ENCODE results near the gene TMOD2. TPM values are rescaled to one million over a fixed set of nuclear protein-coding genes. Genes with fewer than 3 reads are reported as not detected.
A peak's percentile ranks its signal among the peaks of the same experiment; 100 is the strongest.
"Not testable (repeated sequence)": the region's sequence is repeated elsewhere in the genome, so short reads cannot be mapped to it uniquely, and the experiment has no call there.

TMOD2 gene
- total RNA-seq, 1 donor from 2014 or later: 13.7 TPM

- no peak for DNase-seq (ENCODE audit: low spot score)
These were observed 19.5 kb downstream of the TMOD2 start for GRCh38 chr15:51770902-51771301.

GRCh38 chr15:51771773-51772172 lies 20.4 kb downstream of the TMOD2 start:
- no peak for DNase-seq (ENCODE audit: low spot score)

- no peak for DNase-seq (ENCODE audit: low spot score)
These were observed 23.5 kb downstream of the TMOD2 start for GRCh38 chr15:51774916-51775315.

GRCh38 chr15:51775967-51776816 lies 24.8 kb downstream of the TMOD2 start:
- peak; percentile 70 for DNase-seq (ENCODE audit: low spot score)

- peak; percentile 90 for DNase-seq (ENCODE audit: low spot score)
These were observed 25.7 kb downstream of the TMOD2 start for GRCh38 chr15:51776952-51777569.

- no peak for DNase-seq (ENCODE audit: low spot score)
These were observed 29.2 kb downstream of the TMOD2 start for GRCh38 chr15:51780636-51781035.

- DNase-seq (ENCODE audit: low spot score): no peak
These were observed 30.1 kb downstream of the TMOD2 start for GRCh38 chr15:51781506-51781905.

GRCh38 chr15:51782357-51782896 lies 31.0 kb downstream of the TMOD2 start:
- DNase-seq (ENCODE audit: low spot score): no peak

- no peak for DNase-seq (ENCODE audit: low spot score)
These were observed 32.6 kb downstream of the TMOD2 start for GRCh38 chr15:51783967-51784366.

- not testable (repeated sequence) for DNase-seq (ENCODE audit: low spot score)
These were observed 35.7 kb downstream of the TMOD2 start for GRCh38 chr15:51787130-51787529.

GRCh38 chr15:51792474-51792873 lies 41.1 kb downstream of the TMOD2 start:
- DNase-seq (ENCODE audit: low spot score): not testable (repeated sequence)

- peak; percentile 31 for DNase-seq (ENCODE audit: low spot score)
These were observed 42.3 kb downstream of the TMOD2 start for GRCh38 chr15:51793521-51794305.

- no peak for DNase-seq (ENCODE audit: low spot score)
These were observed 45.5 kb downstream of the TMOD2 start for GRCh38 chr15:51796847-51797401.

- DNase-seq (ENCODE audit: low spot score): no peak
These were observed 46.9 kb downstream of the TMOD2 start for GRCh38 chr15:51798281-51798680.

- no peak for DNase-seq (ENCODE audit: low spot score)
These were observed 48.2 kb downstream of the TMOD2 start for GRCh38 chr15:51799282-51800252.

- DNase-seq (ENCODE audit: low spot score): no peak
These were observed 50.0 kb downstream of the TMOD2 start for GRCh38 chr15:51801391-51801835.

- peak; percentile 9 for DNase-seq (ENCODE audit: low spot score)
These were observed 51.2 kb downstream of the TMOD2 start for GRCh38 chr15:51802593-51802992.

- no peak for DNase-seq (ENCODE audit: low spot score)
These were observed 52.6 kb downstream of the TMOD2 start for GRCh38 chr15:51803965-51804364.

GRCh38 chr15:51806123-51806522 lies 54.7 kb downstream of the TMOD2 start:
- no peak for DNase-seq (ENCODE audit: low spot score)

- DNase-seq (ENCODE audit: low spot score): no peak
These were observed 58.1 kb downstream of the TMOD2 start for GRCh38 chr15:51809457-51809856.
